ENCODE results near the gene IFI27L1. TPM values are rescaled to one million over a fixed set of nuclear protein-coding genes. Genes with fewer than 3 reads are reported as not detected.

The IFI27L1 gene
- total and polyA plus RNA-seq, 2 experiments from 2014 or later = 9.7 to 28.6 TPM

- TF ChIP-seq CREB1 (CRISPR knock-in tag; IDR thresholded peaks at IDR 0.05; ENCODE audit: low read depth) = no peak
- no peak for TF ChIP-seq JUNB (IDR thresholded peaks at IDR 0.05; ENCODE audit: unreplicated experiment)
- TF ChIP-seq ETS1 (IDR thresholded peaks at IDR 0.05) = no peak
- TF ChIP-seq EZH2phosphoT487 (IDR thresholded peaks at IDR 0.05; ENCODE audit: unreplicated experiment) = no peak
- TF ChIP-seq, protein P1, sequence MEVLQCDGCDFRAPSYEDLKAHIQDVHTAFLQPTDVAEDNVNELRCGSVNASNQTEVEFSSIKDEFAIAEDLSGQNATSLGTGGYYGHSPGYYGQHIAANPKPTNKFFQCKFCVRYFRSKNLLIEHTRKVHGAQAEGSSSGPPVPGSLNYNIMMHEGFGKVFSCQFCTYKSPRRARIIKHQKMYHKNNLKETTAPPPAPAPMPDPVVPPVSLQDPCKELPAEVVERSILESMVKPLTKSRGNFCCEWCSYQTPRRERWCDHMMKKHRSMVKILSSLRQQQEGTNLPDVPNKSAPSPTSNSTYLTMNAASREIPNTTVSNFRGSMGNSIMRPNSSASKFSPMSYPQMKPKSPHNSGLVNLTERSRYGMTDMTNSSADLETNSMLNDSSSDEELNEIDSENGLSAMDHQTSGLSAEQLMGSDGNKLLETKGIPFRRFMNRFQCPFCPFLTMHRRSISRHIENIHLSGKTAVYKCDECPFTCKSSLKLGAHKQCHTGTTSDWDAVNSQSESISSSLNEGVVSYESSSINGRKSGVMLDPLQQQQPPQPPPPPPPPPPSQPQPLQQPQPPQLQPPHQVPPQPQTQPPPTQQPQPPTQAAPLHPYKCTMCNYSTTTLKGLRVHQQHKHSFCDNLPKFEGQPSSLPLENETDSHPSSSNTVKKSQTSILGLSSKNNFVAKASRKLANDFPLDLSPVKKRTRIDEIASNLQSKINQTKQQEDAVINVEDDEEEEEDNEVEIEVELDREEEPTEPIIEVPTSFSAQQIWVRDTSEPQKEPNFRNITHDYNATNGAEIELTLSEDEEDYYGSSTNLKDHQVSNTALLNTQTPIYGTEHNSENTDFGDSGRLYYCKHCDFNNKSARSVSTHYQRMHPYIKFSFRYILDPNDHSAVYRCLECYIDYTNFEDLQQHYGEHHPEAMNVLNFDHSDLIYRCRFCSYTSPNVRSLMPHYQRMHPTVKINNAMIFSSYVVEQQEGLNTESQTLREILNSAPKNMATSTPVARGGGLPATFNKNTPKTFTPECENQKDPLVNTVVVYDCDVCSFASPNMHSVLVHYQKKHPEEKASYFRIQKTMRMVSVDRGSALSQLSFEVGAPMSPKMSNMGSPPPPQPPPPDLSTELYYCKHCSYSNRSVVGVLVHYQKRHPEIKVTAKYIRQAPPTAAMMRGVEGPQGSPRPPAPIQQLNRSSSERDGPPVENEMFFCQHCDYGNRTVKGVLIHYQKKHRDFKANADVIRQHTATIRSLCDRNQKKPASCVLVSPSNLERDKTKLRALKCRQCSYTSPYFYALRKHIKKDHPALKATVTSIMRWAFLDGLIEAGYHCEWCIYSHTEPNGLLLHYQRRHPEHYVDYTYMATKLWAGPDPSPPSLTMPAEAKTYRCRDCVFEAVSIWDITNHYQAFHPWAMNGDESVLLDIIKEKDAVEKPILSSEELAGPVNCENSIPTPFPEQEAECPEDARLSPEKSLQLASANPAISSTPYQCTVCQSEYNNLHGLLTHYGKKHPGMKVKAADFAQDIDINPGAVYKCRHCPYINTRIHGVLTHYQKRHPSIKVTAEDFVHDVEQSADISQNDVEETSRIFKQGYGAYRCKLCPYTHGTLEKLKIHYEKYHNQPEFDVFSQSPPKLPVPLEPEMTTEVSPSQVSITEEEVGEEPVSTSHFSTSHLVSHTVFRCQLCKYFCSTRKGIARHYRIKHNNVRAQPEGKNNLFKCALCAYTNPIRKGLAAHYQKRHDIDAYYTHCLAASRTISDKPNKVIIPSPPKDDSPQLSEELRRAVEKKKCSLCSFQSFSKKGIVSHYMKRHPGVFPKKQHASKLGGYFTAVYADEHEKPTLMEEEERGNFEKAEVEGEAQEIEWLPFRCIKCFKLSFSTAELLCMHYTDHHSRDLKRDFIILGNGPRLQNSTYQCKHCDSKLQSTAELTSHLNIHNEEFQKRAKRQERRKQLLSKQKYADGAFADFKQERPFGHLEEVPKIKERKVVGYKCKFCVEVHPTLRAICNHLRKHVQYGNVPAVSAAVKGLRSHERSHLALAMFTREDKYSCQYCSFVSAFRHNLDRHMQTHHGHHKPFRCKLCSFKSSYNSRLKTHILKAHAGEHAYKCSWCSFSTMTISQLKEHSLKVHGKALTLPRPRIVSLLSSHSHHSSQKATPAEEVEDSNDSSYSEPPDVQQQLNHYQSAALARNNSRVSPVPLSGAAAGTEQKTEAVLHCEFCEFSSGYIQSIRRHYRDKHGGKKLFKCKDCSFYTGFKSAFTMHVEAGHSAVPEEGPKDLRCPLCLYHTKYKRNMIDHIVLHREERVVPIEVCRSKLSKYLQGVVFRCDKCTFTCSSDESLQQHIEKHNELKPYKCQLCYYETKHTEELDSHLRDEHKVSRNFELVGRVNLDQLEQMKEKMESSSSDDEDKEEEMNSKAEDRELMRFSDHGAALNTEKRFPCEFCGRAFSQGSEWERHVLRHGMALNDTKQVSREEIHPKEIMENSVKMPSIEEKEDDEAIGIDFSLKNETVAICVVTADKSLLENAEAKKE (CRISPR knock-in tag; IDR thresholded peaks at IDR 0.05) = no peak
- TF ChIP-seq NANOG (IDR thresholded peaks at IDR 0.05; ENCODE audit: borderline replicate concordance) = no peak
- no peak for TF ChIP-seq POLR2AphosphoS5 (IDR thresholded peaks at IDR 0.05; ENCODE audit: low read depth)
- no peak for TF ChIP-seq ZNF114 (CRISPR knock-in tag; IDR thresholded peaks at IDR 0.05)
- peaks cover 10% of the 10 kb centered on the region; the same call in 1 of the 2 replicates for H4K20me1 ChIP-seq (replicated peaks; ENCODE audit: insufficient read depth)
- H3K36me3 Mint-ChIP-seq (ENCODE audit: low read depth) = peaks cover 84% of the 10 kb centered on the region
Observed at GRCh38 chr14:94054936-94055335, 26.2 kb upstream of the IFI27L1 start.

More at GRCh38 chr14:94054936-94055335, 26.2 kb upstream of the IFI27L1 start:
- Mint-ChIP-seq H3K9me3 (no peaks in the 10 kb centered on the region), H3K27ac (no peak overlapping the region), H3K4me3 (no peak overlapping the region), H3K27me3 (ENCODE audit: insufficient read depth, low read depth, poor library complexity) (peaks cover 4% of the 10 kb centered on the region), H3K4me1 (peaks cover 10% of the 10 kb centered on the region; the same call in 2 of the 3 replicates)
- H3K4me3 ChIP-seq = no peak overlapping the region
- H3K79me2 ChIP-seq (replicated peaks; ENCODE audit: insufficient read depth) = 0 out of 2 replicates have a peak, but pooled peaks cover 10% of the 10 kb centered on the region
- no peaks in the 10 kb centered on the region for H3F3A ChIP-seq (replicated peaks; ENCODE audit: low read depth)
- no peaks in the 10 kb centered on the region for H3K9me2 ChIP-seq (ENCODE audit: insufficient read depth)
- DNase-seq (ENCODE audit: low spot score) (no peak), ATAC-seq (no peak)
- H3K27me3 ChIP-seq (ENCODE audit: insufficient read depth) = no peaks in the 10 kb centered on the region
- peaks cover 30% of the 10 kb centered on the region for H3K36me3 ChIP-seq (ENCODE audit: insufficient read depth)
- H3K4me2 ChIP-seq = no peak overlapping the region
- H3K4me1 ChIP-seq (ENCODE audit: insufficient read depth) = no peaks in the 10 kb centered on the region
- no peak overlapping the region for H2AFZ ChIP-seq
- no peak overlapping the region for H3K27ac ChIP-seq (ENCODE audit: low read depth)

All from GM23338 (cell line).